HEK293 (cell line): ENCODE results near the gene FBXL7.

ENCODE experiments used
- CTCF ChIP-seq: fragments of 450-650 bp; formaldehyde crosslinking; IDR thresholded peaks from 2 replicates; pipeline ENCODE4 v1.5.1; 2016; ENCODE audit warnings: missing biosample characterization, missing genetic modification characterization
- GLI4 ChIP-seq: fragments of 450-650 bp; formaldehyde crosslinking; IDR thresholded peaks from 2 replicates; pipeline ENCODE4 v1.5.1; 2016; ENCODE audit warnings: missing biosample characterization, missing genetic modification characterization
- HOXA7 ChIP-seq: sonication (generic); formaldehyde crosslinking; IDR thresholded peaks from 2 replicates; pipeline ENCODE4 v1.8.1; 2022; ENCODE audit warnings: missing genetic modification reagents, borderline replicate concordance
- OSR2 ChIP-seq: fragments of 450-650 bp; formaldehyde crosslinking; IDR thresholded peaks from 2 replicates; pipeline ENCODE4 v1.5.1; 2016; ENCODE audit warnings: missing biosample characterization, missing genetic modification characterization
- RBAK ChIP-seq: fragments of 450-650 bp; formaldehyde crosslinking; IDR thresholded peaks from 2 replicates; pipeline ENCODE4 v1.5.1; 2016; ENCODE audit warnings: missing biosample characterization, missing genetic modification characterization
- SP2 ChIP-seq: fragments of 450-650 bp; formaldehyde crosslinking; IDR thresholded peaks from 2 replicates; pipeline ENCODE4 v1.5.1; 2016; ENCODE audit warnings: missing biosample characterization, missing genetic modification characterization
- YY1 ChIP-seq: fragments of 450-650 bp; formaldehyde crosslinking; IDR thresholded peaks from 2 replicates; pipeline ENCODE4 v1.5.1; 2018; ENCODE audit warnings: missing biosample characterization, missing genetic modification characterization
- ZNF121 ChIP-seq: fragments of 450-650 bp; formaldehyde crosslinking; IDR thresholded peaks from 2 replicates; pipeline ENCODE4 v1.5.1; 2016; ENCODE audit warnings: missing biosample characterization, missing genetic modification characterization
- ZNF416 ChIP-seq: fragments of 450-650 bp; formaldehyde crosslinking; IDR thresholded peaks from 2 replicates; pipeline ENCODE4 v1.5.1; 2016; ENCODE audit warnings: missing biosample characterization, missing genetic modification characterization
- ZNF670 ChIP-seq: fragments of 450-650 bp; formaldehyde crosslinking; IDR thresholded peaks from 2 replicates; pipeline ENCODE4 v1.5.1; 2016; ENCODE audit warnings: missing biosample characterization, missing genetic modification characterization, low read depth
- ZXDB ChIP-seq: fragments of 450-650 bp; formaldehyde crosslinking; IDR thresholded peaks from 2 replicates; pipeline ENCODE4 v1.5.1; 2016; ENCODE audit warnings: missing biosample characterization, missing genetic modification characterization
- TF ChIP-seq, protein P1 (sequence below): sonication (generic); formaldehyde crosslinking; IDR thresholded peaks from 2 replicates; pipeline ENCODE4 v1.8.1; 2022; ENCODE audit warnings: mild to moderate bottlenecking, moderate library complexity, missing genetic modification reagents

DNA sequence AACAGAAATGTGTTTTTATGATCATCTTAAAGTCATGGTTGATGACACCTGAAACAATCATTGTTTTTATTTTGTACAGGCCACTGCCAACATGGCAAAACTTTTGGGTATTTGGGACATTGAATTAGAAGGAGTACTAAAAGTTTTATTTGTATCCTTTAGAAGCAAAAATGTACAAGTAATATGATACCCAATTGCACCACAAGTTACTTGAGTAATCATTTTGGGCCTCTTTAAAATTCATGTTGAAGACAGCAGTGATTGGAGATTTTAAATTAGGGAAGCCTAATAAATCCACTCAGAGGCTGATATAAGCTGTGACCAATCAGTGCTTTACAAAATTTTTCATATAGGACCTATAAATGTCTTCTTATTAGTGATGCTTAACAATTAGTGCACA is 466.7 kb downstream of the FBXL7 start:
- TF ChIP-seq RBAK (tag by site-specific recombination) (no peak), SP2 (tag by site-specific recombination) (no peak), YY1 (no peak), ZNF121 (no peak), ZNF670 (tag by site-specific recombination) (no peak), ZNF416 (tag by site-specific recombination) (no peak), ZXDB (no peak), CTCF (tag by site-specific recombination) (no peak), HOXA7 (CRISPR knock-in tag) (no peak), OSR2 (tag by site-specific recombination) (no peak), GLI4 (tag by site-specific recombination) (no peak)
- TF ChIP-seq, protein P1, sequence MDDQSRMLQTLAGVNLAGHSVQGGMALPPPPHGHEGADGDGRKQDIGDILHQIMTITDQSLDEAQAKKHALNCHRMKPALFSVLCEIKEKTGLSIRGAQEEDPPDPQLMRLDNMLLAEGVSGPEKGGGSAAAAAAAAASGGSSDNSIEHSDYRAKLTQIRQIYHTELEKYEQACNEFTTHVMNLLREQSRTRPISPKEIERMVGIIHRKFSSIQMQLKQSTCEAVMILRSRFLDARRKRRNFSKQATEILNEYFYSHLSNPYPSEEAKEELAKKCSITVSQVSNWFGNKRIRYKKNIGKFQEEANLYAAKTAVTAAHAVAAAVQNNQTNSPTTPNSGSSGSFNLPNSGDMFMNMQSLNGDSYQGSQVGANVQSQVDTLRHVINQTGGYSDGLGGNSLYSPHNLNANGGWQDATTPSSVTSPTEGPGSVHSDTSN: no peak
